WTC11 (cell line): ENCODE data around the gene LIMS3.
"Not testable (repeated sequence)": the region's sequence is repeated elsewhere in the genome, so short reads cannot be mapped to it uniquely, and the experiment has no call there.

ENCODE experiments used
- ATF2 ChIP-seq: sonication (generic); formaldehyde crosslinking; IDR thresholded peaks from 2 replicates; pipeline ENCODE4 v1.8.1; 2022; ENCODE audit warnings: low read depth, missing genetic modification reagents, borderline replicate concordance
- E2F1 ChIP-seq: sonication (generic); formaldehyde crosslinking; IDR thresholded peaks from 2 replicates; pipeline ENCODE4 v1.8.0; 2022; ENCODE audit warnings: mild to moderate bottlenecking, missing genetic modification reagents
- ELF4 ChIP-seq: sonication (generic); formaldehyde crosslinking; IDR thresholded peaks from 2 replicates; pipeline ENCODE4 v1.8.1; 2022; ENCODE audit warnings: low read depth, mild to moderate bottlenecking, moderate library complexity, missing genetic modification reagents
- GABPB1 ChIP-seq: sonication (generic); formaldehyde crosslinking; IDR thresholded peaks from 2 replicates; pipeline ENCODE4 v1.8.1; 2023; ENCODE audit warnings: mild to moderate bottlenecking, missing genetic modification reagents
- JUN ChIP-seq: sonication (generic); formaldehyde crosslinking; IDR thresholded peaks from 2 replicates; pipeline ENCODE4 v1.8.0; 2023; ENCODE audit warnings: mild to moderate bottlenecking, missing genetic modification reagents
- NFYB ChIP-seq: sonication (generic); formaldehyde crosslinking; conservative IDR thresholded peaks from 2 replicates; pipeline ENCODE4 v1.8.0; 2022; ENCODE audit warnings: low read depth, missing genetic modification reagents
- SMAD4 ChIP-seq: sonication (generic); formaldehyde crosslinking; IDR thresholded peaks from 2 replicates; pipeline ENCODE4 v1.8.0; 2022; ENCODE audit warnings: mild to moderate bottlenecking, missing genetic modification reagents
- TEAD4 ChIP-seq: sonication (generic); formaldehyde crosslinking; IDR thresholded peaks from 2 replicates; pipeline ENCODE4 v1.8.0; 2022; ENCODE audit warnings: mild to moderate bottlenecking, missing genetic modification reagents
- TP53 ChIP-seq: sonication (generic); formaldehyde crosslinking; IDR thresholded peaks from 2 replicates; pipeline ENCODE4 v1.8.1; 2023; ENCODE audit warnings: mild to moderate bottlenecking, missing genetic modification reagents
- TF ChIP-seq, protein P1 (sequence below): fragments of 200-600 bp; IDR thresholded peaks from 2 replicates; pipeline ENCODE4 v1.8.0; 2022; ENCODE audit warnings: antibody characterized with exemption
- TF ChIP-seq, protein P2 (sequence below): fragments of 250-450 bp; sonication (Bioruptor Pico); conservative IDR thresholded peaks from 2 replicates; pipeline ENCODE4 v1.9.0; 2021; ENCODE audit warnings: mild to moderate bottlenecking

- not testable (repeated sequence) for TF ChIP-seq TEAD4 (CRISPR knock-in tag); SMAD4 (CRISPR knock-in tag); NFYB (CRISPR knock-in tag); JUN; TP53 (CRISPR knock-in tag); ATF2; GABPB1 (CRISPR knock-in tag); ELF4 (CRISPR knock-in tag); E2F1
- TF ChIP-seq, protein P1, sequence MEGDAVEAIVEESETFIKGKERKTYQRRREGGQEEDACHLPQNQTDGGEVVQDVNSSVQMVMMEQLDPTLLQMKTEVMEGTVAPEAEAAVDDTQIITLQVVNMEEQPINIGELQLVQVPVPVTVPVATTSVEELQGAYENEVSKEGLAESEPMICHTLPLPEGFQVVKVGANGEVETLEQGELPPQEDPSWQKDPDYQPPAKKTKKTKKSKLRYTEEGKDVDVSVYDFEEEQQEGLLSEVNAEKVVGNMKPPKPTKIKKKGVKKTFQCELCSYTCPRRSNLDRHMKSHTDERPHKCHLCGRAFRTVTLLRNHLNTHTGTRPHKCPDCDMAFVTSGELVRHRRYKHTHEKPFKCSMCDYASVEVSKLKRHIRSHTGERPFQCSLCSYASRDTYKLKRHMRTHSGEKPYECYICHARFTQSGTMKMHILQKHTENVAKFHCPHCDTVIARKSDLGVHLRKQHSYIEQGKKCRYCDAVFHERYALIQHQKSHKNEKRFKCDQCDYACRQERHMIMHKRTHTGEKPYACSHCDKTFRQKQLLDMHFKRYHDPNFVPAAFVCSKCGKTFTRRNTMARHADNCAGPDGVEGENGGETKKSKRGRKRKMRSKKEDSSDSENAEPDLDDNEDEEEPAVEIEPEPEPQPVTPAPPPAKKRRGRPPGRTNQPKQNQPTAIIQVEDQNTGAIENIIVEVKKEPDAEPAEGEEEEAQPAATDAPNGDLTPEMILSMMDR = not testable (repeated sequence)
- TF ChIP-seq, protein P2, sequence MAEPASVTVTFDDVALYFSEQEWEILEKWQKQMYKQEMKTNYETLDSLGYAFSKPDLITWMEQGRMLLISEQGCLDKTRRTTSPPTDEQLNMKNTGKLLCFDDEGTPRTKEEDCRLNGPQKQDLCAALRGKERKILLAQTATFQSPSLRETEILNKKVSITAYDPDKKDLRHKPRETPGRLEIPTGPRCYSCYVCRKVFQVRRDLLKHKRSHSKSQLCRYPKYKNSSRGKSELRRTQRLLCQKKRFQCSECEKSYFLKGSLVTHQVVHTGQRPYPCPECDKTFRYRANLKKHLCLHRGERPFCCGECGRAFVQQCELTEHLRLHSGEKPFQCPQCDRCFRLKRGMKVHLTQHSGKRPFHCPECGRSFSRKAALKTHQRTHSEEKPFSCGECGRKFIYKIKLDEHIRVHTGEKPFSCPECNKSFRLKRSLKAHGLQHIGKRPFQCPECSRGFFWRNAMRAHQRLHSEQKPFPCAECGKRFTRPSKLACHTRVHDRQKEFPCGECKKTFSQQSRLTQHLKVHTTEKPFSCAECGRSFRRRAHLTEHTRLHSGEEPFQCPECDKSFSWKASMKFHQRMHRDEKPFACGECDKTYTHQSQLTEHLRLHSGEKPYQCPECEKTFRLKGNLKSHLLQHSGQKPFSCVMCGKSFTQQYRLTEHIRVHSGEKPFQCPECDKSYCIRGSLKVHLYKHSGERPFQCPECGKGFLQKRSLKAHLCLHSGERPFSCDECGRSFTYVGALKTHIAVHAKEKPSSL (CRISPR knock-in tag) = not testable (repeated sequence)
Measured at GRCh38 chr2:109963942-109964341, 65.5 kb downstream of the LIMS3 start.
